Measurements from ENCODE around the gene CCDC126.
"Not testable (repeated sequence)": the region's sequence is repeated elsewhere in the genome, so short reads cannot be mapped to it uniquely, and the experiment has no call there.

CCDC126 gene, protein sequence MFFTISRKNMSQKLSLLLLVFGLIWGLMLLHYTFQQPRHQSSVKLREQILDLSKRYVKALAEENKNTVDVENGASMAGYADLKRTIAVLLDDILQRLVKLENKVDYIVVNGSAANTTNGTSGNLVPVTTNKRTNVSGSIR

DNA sequence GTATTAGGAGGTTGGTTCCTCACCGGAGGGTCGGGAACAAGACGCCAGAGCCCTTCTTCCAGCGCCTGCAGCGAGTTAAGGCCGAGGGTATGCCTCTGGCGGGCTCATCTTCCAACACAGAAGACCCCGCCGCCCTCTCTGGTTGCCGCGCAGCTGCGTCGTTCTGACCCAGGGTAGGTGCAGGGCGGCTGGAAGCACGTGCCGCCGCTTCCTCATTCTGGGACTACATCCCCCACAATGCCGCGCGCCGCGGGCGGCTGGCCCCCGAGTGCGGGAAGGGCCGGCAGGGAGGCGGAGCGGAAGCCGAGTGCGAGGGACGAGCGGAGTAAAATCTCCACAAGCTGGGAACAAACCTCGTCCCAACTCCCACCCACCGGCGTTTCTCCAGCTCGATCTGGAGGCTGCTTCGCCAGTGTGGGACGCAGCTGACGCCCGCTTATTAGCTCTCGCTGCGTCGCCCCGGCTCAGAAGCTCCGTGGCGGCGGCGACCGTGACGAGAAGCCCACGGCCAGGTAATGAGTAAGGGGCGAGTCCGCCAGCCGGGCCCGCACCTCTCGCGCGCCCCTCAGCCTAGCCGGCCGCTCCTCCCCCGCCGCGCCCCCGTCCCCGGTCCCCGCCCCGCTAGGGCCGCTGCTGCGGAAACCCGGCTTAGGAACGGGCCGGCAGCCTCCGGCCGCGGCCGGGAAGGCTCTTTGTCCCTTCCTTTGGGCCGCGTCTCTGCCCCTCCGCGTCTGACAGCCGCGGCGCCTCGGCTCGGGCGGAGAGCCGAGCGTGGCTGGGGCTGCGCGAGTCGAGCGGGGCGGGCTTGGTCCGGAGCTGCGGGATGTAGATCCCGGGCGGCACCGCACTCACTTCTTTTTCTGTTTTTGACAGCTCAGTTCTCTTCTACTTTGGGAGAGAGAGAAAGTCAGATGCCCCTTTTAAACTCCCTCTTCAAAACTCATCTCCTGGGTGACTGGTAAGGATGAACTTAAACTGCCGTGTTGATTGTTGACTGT lies at the start of gene CCDC126:
CCDC126 (plus strand) TSS at position 289 of the 998 bp plus-strand sequence. CDS start 13,934 bp downstream, outside the sequence.
- peak within 1 kb of the TSS; percentile 84 for H3K4me2 ChIP-seq (ENCODE audit: low read length)
- no peaks in the 10 kb centered on the region for H3K27me3 ChIP-seq (ENCODE audit: control insufficient read depth, insufficient read depth, low read length)
- peak within 1 kb of the TSS; percentile 99 for H2AFZ ChIP-seq
- TF ChIP-seq, protein P1, sequence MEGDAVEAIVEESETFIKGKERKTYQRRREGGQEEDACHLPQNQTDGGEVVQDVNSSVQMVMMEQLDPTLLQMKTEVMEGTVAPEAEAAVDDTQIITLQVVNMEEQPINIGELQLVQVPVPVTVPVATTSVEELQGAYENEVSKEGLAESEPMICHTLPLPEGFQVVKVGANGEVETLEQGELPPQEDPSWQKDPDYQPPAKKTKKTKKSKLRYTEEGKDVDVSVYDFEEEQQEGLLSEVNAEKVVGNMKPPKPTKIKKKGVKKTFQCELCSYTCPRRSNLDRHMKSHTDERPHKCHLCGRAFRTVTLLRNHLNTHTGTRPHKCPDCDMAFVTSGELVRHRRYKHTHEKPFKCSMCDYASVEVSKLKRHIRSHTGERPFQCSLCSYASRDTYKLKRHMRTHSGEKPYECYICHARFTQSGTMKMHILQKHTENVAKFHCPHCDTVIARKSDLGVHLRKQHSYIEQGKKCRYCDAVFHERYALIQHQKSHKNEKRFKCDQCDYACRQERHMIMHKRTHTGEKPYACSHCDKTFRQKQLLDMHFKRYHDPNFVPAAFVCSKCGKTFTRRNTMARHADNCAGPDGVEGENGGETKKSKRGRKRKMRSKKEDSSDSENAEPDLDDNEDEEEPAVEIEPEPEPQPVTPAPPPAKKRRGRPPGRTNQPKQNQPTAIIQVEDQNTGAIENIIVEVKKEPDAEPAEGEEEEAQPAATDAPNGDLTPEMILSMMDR (IDR thresholded peaks at IDR 0.05) = no peak
- no peaks in the 10 kb centered on the region for H3K9me3 ChIP-seq (ENCODE audit: control insufficient read depth, low read length)
- H3K9ac ChIP-seq = peak within 1 kb of the TSS; percentile 82
- H3K79me2 ChIP-seq = peaks cover 18% of the 10 kb centered on the region
- no peaks in the 10 kb centered on the region for H3K36me3 ChIP-seq (ENCODE audit: control insufficient read depth, insufficient read depth, low read length)
- peak within 1 kb of the TSS; percentile 90 for H3K27ac ChIP-seq
- peaks cover 5% of the 10 kb centered on the region for H3K4me1 ChIP-seq
- peak within 1 kb of the TSS; percentile 88 for H3K4me3 ChIP-seq (ENCODE audit: low read depth, low read length)

DNA sequence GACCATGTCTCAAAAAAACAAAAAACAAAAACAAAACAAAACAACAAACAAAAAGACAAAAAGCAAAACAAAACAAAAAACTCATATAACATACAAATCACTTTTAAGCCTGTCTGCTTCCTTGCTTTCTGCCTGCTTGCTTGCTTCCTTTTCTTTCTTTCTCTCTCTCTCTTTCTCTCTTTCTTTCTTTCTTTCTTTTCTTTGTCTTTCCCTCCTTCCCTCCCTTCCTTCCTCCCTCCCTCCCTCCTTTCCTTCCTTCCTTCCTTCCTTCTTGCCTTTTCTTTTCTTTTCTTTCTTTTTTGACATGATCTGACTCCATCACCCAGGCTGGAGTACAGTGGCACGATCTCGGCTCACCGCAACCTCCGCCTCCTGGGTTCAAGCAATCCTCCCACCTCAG lies 49.5 kb upstream of the CCDC126 start:
- H3K4me3 ChIP-seq (ENCODE audit: low read depth, low read length) = no peak overlapping the region
- no peaks in the 10 kb centered on the region for H3K27me3 ChIP-seq (ENCODE audit: control insufficient read depth, insufficient read depth, low read length)
- H3K27ac ChIP-seq = no peak overlapping the region
- H3K4me2 ChIP-seq (ENCODE audit: low read length) = no peak overlapping the region
- H3K36me3 ChIP-seq (ENCODE audit: control insufficient read depth, insufficient read depth, low read length) = no peaks in the 10 kb centered on the region
- TF ChIP-seq, protein P1 (IDR thresholded peaks at IDR 0.05) = no peak
- no peaks in the 10 kb centered on the region for H3K4me1 ChIP-seq
- no peak overlapping the region for H3K9ac ChIP-seq
- no peaks in the 10 kb centered on the region for H3K9me3 ChIP-seq (ENCODE audit: control insufficient read depth, low read length)
- no peak overlapping the region for H2AFZ ChIP-seq
- no peaks in the 10 kb centered on the region for H3K79me2 ChIP-seq

DNA sequence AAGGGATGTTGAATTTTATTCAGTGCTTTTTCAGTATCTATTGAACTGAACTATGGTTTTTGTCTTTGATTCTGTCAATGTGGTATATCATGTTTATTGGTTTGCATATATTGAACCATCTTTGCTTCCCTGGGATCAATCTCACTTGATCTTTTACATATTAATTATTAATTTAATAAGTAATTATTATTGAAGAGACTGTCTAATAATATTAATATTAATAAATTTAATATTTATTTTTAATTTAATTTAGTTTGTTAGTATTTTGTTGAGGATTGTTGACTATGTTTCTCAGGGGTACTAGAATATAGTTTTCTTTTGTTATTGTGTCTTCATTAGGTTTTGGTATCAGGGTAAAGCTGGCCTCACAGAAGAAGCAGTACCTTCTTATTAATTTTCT lies 38.9 kb upstream of the CCDC126 start:
- H3K79me2 ChIP-seq = no peaks in the 10 kb centered on the region
- no peak overlapping the region for H3K27ac ChIP-seq
- TF ChIP-seq, protein P1 (IDR thresholded peaks at IDR 0.05) = no peak
- no peaks in the 10 kb centered on the region for H3K4me1 ChIP-seq
- H3K9me3 ChIP-seq (ENCODE audit: control insufficient read depth, low read length) = no peaks in the 10 kb centered on the region
- H2AFZ ChIP-seq = no peak overlapping the region
- no peaks in the 10 kb centered on the region for H3K36me3 ChIP-seq (ENCODE audit: control insufficient read depth, insufficient read depth, low read length)
- H3K4me2 ChIP-seq (ENCODE audit: low read length) = no peak overlapping the region
- no peak overlapping the region for H3K4me3 ChIP-seq (ENCODE audit: low read depth, low read length)
- no peak overlapping the region for H3K9ac ChIP-seq
- peaks cover 2% of the 10 kb centered on the region for H3K27me3 ChIP-seq (ENCODE audit: control insufficient read depth, insufficient read depth, low read length)

DNA sequence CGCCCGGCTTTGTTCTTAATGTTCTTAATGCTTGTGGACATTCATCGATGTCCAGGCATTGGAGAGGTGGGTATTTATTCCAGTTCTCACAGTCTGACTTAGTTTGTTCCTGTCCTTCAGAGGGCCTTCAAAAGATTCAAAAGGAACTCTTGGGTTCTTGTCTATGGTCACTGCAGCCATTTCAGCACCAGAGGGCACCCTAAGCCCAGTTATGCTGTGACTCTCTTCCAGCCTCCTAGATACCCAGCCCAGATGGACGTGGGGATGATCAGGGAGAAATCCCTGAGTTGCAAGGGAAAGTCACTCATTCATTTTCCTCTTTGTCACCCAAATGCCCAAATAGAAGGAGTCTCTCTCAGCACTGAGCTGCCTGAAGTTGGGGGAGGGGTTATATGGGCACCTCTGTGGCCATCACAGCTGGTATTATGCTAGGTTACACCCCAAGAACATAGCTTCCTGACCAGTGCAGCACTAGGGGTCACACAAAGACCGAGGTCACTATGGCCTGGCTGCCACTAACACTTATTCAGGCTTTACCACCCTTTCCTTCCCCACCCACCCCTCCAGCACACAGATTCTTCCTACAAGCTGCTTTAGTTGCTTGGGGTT lies 26.5 kb upstream of the CCDC126 start:
- TF ChIP-seq, protein P1 (IDR thresholded peaks at IDR 0.05) = peak; percentile 91
- H3K36me3 ChIP-seq (ENCODE audit: control insufficient read depth, insufficient read depth, low read length) = no peaks in the 10 kb centered on the region
- no peaks in the 10 kb centered on the region for H3K27me3 ChIP-seq (ENCODE audit: control insufficient read depth, insufficient read depth, low read length)
- no peak overlapping the region for H3K4me3 ChIP-seq (ENCODE audit: low read depth, low read length)
- no peaks in the 10 kb centered on the region for H3K79me2 ChIP-seq
- no peaks in the 10 kb centered on the region for H3K9me3 ChIP-seq (ENCODE audit: control insufficient read depth, low read length)
- H2AFZ ChIP-seq = no peak overlapping the region
- H3K4me1 ChIP-seq = no peaks in the 10 kb centered on the region
- no peak overlapping the region for H3K4me2 ChIP-seq (ENCODE audit: low read length)
- H3K9ac ChIP-seq = no peak overlapping the region
- H3K27ac ChIP-seq = no peak overlapping the region

DNA sequence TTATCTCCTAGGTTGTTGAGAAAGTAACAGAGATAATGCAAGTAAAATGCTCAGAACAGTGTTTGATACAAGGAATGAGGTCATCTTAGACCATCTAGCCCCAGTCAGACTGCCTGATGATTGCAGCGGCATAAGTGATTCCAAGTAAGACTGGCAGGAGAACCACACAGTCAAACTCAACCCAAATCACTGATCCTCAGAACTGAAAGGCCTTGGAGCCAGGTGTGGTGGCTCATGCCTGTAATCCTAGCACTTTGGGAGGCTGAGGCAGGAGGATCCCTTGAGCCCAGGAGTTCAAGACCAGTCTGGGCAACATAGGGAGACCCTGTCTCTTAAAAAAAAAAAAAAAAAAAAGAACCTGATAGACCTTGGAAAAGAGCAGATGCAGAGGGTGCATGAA lies 15.2 kb upstream of the CCDC126 start:
- not testable (repeated sequence) for H3K9me3 ChIP-seq (ENCODE audit: control insufficient read depth, low read length)

DNA sequence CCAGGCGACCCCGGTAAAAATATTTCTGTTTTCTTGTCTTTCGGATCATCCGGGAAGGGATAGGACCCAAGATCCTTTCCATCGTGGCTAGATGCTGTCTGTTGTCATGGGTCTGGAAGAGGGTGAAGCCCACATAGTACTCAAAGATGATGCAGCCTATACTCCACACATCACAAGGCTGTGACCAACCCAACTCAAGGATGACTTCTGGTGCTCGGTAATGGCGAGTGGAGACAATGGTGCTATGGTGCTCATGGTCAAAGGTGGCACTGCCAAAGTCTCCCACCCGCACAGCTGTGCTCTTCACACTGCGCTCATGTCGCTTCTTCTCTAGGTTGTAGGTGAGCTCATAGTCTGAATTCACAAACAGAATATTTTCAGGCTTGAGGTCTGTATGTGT lies 11.9 kb upstream of the CCDC126 start:
- H3K9ac ChIP-seq; H3K9me3 ChIP-seq (ENCODE audit: control insufficient read depth, low read length); H3K27ac ChIP-seq; H3K4me2 ChIP-seq (ENCODE audit: low read length); H3K36me3 ChIP-seq (ENCODE audit: control insufficient read depth, insufficient read depth, low read length); H3K4me3 ChIP-seq (ENCODE audit: low read depth, low read length); H3K4me1 ChIP-seq; H3K79me2 ChIP-seq; H3K27me3 ChIP-seq (ENCODE audit: control insufficient read depth, insufficient read depth, low read length); H2AFZ ChIP-seq: not testable (repeated sequence)

More for the DNA sequence above, 15.2 kb upstream of the CCDC126 start:
- H3K27me3 ChIP-seq (ENCODE audit: control insufficient read depth, insufficient read depth, low read length); H3K4me1 ChIP-seq; H3K9ac ChIP-seq; H3K36me3 ChIP-seq (ENCODE audit: control insufficient read depth, insufficient read depth, low read length); H2AFZ ChIP-seq; H3K4me3 ChIP-seq (ENCODE audit: low read depth, low read length); H3K4me2 ChIP-seq (ENCODE audit: low read length); H3K79me2 ChIP-seq; H3K27ac ChIP-seq: not testable (repeated sequence)

Measured in parathyroid adenoma (tissue), 2 donors.